Stimulated activated CD8-positive, alpha-beta memory T cell treated with anti-CD3 and anti-CD28 coated beads, Interleukin-12 subunit alpha, Interleukin-12 subunit beta, amount 100 ng/mL, for 24 hours (primary cell): Measurements from ENCODE around the gene DLST.
A peak's percentile ranks its signal among the peaks of the same experiment; 100 is the strongest.

Experiments used
- DNase-seq: peaks from one replicate; pipeline ENCODE4 v3.0.0-alpha.2; 2020; ENCODE audit errors: extremely low read depth

Gene DLST

DNA sequence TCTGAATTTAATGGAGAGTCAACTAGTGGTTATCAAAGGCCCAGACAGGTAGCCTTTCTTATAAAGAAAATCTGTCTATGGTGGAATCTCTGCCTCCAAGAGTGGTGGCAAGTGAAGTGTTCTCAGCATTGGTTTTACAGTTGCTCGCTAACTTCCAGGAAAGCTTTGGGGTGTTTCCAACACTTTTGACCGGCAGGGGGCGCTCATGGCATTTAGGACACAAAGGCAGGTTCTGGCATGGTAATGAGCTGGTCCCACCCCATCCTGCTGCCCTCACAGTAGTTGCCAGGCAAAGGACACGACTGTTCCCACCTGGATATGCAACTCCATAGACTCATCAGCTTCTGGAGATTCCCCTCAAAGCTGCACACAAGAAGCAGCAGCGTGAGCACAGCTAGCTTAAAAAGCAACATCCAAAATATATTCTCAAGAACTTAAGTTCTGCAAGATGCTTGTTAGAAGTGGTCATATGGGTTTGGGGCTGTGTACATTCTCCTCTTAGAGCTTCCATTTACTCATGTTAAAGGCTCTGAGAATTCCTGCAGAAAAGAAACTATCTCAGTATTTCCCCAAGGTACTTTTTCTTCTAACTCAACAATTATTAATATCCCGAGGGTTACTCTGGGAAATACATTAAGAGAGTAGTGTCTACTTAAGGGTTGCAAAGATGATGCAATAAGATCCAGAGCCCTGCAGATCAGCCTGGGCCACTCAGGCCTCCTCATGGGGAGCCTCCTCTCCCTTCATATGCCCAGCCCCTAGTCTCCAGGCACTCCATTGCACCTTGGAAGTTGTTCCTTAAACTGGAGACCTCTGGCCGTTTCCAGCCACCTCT lies 20.6 kb upstream of the DLST start:
- peak; percentile 76 for DNase-seq

DNA sequence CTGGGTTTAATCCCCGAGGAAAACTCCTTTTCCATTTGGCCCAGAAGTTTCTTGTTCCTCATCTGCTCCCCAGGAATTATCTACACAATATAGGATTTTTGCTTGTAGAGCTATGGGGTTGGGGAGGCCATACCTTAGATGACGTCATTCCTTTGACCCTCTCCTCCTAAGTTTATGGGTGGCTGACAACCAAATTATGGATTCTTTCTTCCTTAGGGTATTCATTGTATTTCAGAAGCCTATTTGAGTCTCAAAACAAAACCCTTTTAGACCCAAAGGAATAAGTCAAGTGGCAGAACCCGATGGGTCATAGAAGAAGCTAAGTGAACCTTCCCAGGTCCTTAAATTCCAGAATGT lies 20.0 kb upstream of the DLST start:
- DNase-seq: no peak

- no peak for DNase-seq
Observed at GRCh38 chr14:74863274-74863673, 18.4 kb upstream of the DLST start.

DNA sequence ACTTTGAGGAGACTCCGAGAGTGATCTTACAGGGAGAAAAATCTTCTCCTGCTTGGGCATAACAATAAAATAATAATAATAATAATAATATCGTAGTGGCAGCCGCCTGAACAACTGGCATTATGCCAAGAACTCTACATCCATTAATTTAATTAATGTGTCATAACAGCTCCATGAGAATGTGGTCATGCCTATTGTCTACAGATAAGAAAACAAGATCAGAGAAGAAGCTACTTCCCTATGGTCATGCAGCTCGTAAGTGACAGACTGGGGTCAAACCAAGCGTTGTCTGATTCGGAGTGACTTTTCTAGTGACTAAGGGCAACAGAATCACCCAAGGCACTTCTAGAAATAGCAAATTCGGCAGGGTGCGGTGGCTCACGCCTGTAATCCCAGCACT lies 17.5 kb upstream of the DLST start:
- no peak for DNase-seq

DNA sequence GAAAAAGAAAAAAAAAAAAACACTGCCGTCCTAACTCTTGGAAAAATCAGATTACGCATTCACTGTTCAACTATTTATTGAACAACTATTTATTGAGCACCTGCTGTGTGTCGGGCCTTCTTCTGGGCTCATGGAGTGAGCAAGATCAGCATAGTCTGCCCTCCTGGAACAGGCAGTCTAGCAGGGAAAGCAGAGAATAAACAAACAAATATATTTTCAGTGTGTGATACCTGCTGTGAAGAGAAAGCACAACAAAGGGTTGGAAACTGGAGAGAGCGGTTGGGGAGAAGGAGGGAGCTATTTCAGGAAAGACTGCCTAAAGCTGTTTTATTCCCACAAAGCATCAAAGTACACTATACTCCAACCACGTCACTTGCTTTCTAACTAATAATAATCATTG lies 16.6 kb upstream of the DLST start:
- DNase-seq: no peak

- no peak for DNase-seq
Observed at GRCh38 chr14:74866708-74867389, 14.9 kb upstream of the DLST start.

DNA sequence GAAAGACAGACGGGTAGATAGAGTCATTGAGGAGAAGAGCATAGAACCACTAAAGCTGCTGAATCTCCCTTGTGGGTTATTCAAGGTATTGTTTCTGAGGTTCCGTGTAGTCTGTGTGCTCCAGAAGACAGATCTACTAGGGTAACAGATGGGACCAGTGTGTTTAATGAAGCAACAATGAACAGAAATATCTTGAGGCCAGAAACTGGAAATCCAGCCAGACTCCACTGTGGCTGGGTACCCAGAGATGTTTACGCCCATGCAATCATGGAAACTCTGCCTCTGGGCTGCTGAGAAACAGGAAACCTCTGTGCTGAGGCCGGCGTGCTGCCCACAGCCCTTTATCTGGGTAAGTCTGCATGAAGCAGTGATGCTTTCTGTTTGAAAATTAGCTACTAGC lies 14.0 kb upstream of the DLST start:
- no peak for DNase-seq

- no peak for DNase-seq
Observed at GRCh38 chr14:74868739-74869138, 13.0 kb upstream of the DLST start.

- DNase-seq: no peak
Observed at GRCh38 chr14:74871819-74872218, 9.9 kb upstream of the DLST start.

- DNase-seq: no peak
Observed at GRCh38 chr14:74875204-74875603, 6.5 kb upstream of the DLST start.

GRCh38 chr14:74875941-74876913 lies 5.5 kb upstream of the DLST start, which contains the start of gene PROX2:
Gene PROX2 (minus strand): TSS chr14:74876145. CDS start chr14:74863834, 12,311 bp downstream.
- no peak for DNase-seq

DNA sequence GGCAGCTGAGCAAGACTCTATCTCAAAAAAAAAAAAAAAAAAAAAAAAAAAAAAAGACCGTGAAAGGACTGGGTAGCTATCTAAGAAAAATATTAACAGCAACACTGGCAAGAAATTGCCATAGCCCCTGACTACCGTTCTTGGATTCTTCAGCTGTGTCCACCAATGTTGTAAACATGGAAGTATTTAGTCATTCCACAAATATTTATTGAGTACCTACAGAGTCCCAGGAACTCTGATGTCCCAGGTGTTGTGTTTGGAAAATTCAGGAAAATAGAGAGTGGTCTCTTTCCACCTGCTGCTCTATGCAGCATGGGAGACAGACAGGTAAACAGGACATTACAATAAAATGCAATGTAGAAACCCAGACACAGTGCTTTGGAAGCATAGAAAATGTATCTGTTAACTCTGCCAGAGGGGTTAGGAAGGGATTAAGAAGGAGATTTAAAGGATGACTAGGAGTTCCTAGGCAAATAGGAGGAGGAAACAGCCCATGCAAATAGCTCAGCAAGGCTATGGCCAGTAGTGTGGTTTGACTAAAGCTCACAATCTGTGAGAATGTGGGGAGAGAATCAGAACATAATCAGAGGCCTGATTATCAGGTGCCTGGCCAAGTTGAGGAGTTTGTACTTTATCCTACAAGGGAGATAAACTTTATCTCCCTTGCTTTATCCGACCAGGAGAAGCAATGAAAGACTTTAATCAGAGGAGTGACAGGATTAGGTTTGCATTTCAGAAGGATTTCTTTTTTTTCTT lies 2.1 kb upstream of the DLST start:
- DNase-seq: no peak

DNA sequence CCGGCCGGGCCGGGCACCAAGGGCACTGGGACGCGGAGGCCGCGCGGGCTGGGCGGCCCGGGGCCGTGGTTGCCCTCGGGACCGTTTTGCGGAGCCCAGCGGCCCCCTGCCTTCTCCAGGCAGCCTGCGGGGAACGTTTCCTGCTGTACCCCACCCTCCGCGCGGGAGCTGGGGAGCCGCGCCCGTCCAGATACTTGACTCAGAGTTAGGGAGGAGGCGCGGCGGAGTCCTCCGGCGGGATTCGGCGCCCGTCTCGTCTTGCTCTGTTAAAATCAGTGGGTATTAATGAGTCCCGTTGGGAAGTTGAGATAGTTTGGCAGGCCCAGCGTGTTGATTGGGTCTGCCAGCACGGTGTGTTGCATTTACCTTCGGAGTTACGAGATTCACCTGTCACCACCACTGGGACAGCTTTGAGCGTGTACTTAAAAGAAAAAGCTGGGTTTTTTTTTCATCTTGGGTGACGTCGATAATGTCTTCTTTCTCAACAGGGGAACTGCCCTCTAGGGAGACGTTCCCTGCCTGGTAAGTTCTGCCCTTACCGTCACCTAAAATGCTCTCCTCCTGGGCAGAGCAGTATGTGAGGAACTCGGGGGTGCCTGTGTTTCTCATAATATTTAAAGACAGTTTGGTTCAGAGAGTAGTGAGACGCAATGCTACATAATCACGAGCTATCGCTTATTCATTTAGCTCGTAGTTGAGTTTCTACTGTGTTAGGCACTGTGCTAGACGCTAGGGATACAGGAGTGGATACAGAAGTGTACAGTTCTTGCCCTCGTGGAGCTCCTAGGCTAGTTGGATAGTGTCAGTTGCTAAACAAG lies 596 bp downstream of the DLST start:
- DNase-seq: no peak

DNA sequence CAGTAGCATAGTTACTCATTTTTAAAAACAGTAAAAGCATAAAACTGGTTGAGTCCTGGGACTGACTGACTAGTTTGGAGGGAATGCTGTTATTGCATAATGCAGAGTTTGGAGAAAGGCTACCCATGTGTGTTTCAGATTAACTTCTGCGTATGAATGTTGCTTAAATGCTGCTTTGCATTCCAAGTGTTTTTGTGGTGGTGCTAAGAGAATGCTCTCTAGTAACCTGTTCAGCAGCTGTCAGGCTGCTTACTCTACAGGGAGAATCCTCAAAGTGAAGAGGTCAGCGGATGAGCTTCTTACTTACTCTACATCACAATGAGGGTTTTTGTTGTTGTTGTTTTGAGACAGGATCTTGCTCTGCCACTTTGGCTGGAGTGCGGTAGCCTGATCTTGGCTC lies 4.3 kb downstream of the DLST start:
- DNase-seq: no peak

GRCh38 chr14:74888164-74889158 lies 6.7 kb downstream of the DLST start:
- DNase-seq: no peak

GRCh38 chr14:74890262-74890661 lies 8.5 kb downstream of the DLST start:
- DNase-seq: no peak

DNA sequence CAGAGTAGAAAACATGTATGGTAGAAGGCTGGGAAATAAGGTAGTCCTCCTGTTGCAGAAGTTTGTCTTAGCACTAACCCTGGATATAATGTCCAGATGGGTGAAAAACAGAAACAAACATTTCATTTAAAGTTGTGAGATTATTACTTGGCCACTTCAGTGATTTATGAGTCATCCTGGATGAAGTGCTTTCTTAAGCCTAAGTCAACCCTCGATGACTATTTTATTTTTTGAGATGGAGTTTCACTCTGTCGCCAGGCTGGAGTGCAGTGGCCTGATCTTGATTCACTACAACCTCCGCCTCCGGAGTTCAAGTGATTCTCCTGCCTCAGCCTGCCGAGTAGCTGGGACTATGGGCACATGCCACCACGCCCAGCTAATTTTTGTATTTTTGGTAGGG lies 10.2 kb downstream of the DLST start:
- no peak for DNase-seq

GRCh38 chr14:74892745-74893144 lies 11.0 kb downstream of the DLST start:
- DNase-seq: no peak

DNA sequence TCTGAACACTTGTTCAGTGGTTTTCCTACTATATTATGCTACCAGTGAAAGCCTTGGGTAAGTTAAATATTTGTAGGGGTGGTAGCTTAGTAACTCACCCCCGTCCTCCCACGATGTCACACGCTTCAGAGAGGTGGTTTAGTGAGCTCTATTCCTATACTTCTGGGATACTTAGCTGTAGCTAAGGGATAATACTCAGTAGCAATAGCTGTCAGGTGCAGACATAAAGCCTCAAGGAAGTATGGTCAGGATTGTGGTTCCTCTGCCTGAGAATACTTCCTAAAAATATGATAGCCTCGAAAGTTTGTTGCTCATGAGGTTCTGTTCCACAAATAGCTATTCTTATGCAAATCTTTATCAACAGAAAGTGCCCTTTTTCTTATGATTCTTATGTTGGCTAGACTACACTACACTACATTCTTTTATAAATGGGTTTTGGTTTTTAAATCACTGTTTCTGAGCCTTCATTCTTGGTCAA lies 11.9 kb downstream of the DLST start:
- DNase-seq: no peak
